ENCODE results near the gene TBC1D3B.
"Not testable (repeated sequence)": the region's sequence is repeated elsewhere in the genome, so short reads cannot be mapped to it uniquely, and the experiment has no call there.

Gene TBC1D3B

GRCh38 chr17:36201102-36201501 is 24.7 kb upstream of the TBC1D3B start:
- DNase-seq (ENCODE audit: low read depth in 1 of 2, low spot score in 1 of 2): not testable (repeated sequence)

- DNase-seq (ENCODE audit: low read depth in 1 of 2, low spot score in 1 of 2): no peak
Observed at GRCh38 chr17:36198831-36199465, 22.5 kb upstream of the TBC1D3B start.

- no peak for DNase-seq (ENCODE audit: low read depth in 1 of 2, low spot score in 1 of 2)
Observed at GRCh38 chr17:36197387-36197703, 20.9 kb upstream of the TBC1D3B start.

- DNase-seq (ENCODE audit: low read depth in 1 of 2, low spot score in 1 of 2): no peak
Observed at GRCh38 chr17:36196131-36196486, 19.7 kb upstream of the TBC1D3B start.

GRCh38 chr17:36195434-36196130 is 19.1 kb upstream of the TBC1D3B start:
- DNase-seq (ENCODE audit: low read depth in 1 of 2, low spot score in 1 of 2): no peak

DNA sequence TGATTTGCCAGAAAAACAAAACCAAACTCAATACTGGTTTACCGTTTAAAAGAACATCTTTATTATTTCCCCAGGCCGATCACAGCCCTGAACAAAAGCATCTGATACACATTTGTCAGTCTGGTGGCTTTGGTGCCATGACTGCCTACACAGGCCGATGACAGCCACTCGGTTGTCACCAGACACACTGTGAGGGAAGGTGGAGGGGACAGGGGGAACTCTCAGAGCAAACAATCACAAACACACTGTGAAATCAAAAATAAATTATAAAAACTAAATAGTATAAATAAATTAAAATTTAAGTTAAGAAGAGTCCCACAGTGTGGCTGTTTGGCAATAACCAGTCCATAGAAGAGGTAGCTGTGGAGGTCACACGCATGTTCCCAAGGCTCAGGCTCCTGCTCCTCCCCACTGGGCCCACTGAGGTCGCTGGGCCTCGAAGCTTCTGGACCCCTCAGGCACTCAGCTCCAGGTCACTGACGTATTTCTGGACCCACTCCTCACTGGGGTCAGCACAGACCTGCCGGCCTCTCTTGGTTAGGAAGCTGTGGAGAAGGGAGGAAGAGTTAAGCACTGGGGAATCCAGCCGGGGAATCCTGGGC is 18.5 kb upstream of the TBC1D3B start:
- DNase-seq (ENCODE audit: low read depth in 1 of 2, low spot score in 1 of 2): not testable (repeated sequence)

DNA sequence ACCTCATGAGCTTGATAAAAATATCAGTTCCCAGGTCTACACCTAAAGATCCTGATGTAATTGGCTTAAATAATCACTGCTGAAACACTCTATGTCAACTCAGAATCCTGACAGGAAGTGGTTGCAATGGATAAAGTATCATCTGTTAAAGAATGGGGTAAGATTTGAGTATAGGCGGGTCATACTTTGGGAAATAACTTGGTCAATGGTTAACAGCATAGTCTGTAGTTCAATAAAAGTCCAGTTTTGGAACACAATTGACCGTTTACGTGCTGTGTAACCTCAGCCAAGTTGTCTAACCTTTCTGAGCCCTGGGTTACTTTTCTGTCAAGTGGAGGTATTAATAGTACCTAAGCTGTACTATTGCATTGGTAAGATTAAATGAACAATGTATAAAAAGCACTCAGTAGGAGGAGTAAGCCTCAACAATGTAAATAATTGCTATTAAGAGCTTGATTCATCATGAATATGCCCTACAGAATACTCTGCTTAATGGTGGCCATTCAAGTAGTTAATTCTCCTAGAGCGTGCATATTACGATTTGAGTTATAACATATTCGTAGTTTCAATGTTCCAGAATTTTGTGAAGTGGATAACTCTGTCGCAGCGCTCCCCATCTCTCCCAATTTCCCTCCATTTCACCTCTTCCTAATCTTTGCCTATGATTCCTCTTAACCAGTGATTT is 17.9 kb upstream of the TBC1D3B start:
- not testable (repeated sequence) for DNase-seq (ENCODE audit: low read depth in 1 of 2, low spot score in 1 of 2)

- DNase-seq (ENCODE audit: low read depth in 1 of 2, low spot score in 1 of 2): no peak
Observed at GRCh38 chr17:36193216-36193775, 16.9 kb upstream of the TBC1D3B start.

- not testable (repeated sequence) for DNase-seq (ENCODE audit: low read depth in 1 of 2, low spot score in 1 of 2)
Observed at GRCh38 chr17:36190549-36191330, 14.3 kb upstream of the TBC1D3B start.

GRCh38 chr17:36189993-36190392 is 13.6 kb upstream of the TBC1D3B start:
- not testable (repeated sequence) for DNase-seq (ENCODE audit: low read depth in 1 of 2, low spot score in 1 of 2)

DNA sequence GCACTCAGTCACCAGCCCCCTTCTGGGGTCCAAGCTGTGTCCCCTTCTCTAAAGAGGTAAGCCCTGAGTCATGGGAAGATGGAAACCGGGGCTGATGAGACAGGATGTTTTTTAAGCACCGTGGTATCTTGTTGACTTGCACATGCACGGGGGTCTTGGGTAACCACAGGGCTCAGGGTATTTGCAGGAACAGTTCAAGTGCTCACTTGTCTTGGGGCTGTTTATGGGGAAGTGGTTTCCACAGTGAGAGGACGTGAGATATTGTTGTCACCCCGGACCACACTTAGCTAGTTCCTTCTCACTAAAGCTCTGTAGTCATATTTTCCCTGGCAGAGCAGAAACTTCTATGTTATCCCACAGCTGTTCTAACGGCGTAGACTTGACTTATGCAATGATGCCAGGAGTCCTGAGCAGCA is 12.5 kb upstream of the TBC1D3B start:
- DNase-seq (ENCODE audit: low read depth in 1 of 2, low spot score in 1 of 2): no peak

DNA sequence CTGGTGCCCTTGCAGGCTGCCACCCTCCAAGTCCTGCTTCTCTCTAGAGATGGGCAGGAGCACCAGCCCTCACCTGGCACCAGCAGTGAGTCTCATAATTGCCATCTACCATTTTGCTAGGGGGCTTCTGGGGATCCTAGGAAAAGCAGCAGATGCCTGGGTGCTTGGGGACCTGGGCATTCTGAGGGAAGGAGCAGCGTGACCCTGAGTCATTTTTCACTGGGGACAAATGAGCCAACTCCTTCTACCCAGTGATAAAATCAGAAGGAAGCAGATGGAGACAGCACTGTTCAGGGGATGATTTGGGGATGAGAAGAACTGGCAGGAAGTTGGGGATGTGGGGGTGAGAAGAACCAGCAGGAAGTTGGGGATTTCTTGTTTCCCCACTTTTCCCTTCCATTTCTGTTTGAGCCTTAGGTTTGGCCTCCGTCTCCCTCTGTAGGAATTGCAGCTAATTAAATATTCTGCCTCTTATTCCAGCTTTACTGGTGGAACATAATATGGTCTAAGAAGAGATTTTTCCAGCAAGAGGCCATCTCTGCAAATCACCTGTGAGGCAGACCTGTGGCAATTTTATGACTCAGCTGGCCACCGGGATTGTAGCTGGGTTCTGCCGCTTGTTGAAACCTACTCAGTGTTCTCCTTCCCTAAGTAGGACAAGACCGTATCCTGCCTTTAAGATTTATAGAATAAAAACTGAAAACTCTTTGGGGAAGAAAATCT is 11.7 kb upstream of the TBC1D3B start:
- DNase-seq (ENCODE audit: low read depth in 1 of 2, low spot score in 1 of 2): not testable (repeated sequence)

GRCh38 chr17:36186810-36187763 is 10.7 kb upstream of the TBC1D3B start:
- not testable (repeated sequence) for DNase-seq (ENCODE audit: low read depth in 1 of 2, low spot score in 1 of 2)

DNA sequence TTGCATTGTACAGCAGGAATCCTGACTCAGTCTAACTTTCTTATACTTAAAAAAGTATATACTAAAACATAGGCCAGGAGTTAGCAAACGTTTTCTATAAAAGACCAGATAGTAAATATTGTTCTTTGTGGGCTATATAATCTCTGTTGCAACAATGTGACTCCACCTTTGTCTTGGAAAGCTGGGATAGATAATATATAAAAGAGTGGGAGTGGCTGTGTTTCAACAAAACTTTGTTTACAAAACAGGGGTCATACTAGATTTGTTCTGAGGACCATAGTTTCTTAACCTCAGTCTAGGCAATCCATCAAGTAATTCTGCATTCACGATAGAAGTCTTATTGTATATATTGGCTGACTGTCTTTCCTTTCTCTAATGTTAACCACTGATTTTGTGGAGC is 9.0 kb upstream of the TBC1D3B start:
- no peak for DNase-seq (ENCODE audit: low read depth in 1 of 2, low spot score in 1 of 2)

- DNase-seq (ENCODE audit: low read depth in 1 of 2, low spot score in 1 of 2): no peak
Observed at GRCh38 chr17:36184023-36184765, 7.8 kb upstream of the TBC1D3B start.

GRCh38 chr17:36183001-36183971 is 6.8 kb upstream of the TBC1D3B start:
- DNase-seq (ENCODE audit: low read depth in 1 of 2, low spot score in 1 of 2): no peak
